Transverse colon (tissue), 4 donors: ENCODE measurements around the gene FMO1. TPM values are rescaled to one million over a fixed set of nuclear protein-coding genes. Genes with fewer than 3 reads are reported as not detected.

Experiments
- DNase-seq: peaks from one replicate; pipeline ENCODE4 v3.0.0-alpha.2; 2019
- H3K27ac ChIP-seq, 4 donors: fragments of 200-600 bp; sonication (generic); 2 replicates each; pipeline ENCODE4 v1.5.1; 2016 to 2018; ENCODE audit warnings: inconsistent platforms in 4 of 4
- H3K27me3 ChIP-seq: fragments of 200-600 bp; sonication (generic); 2 replicates; pipeline ENCODE4 v1.5.1; 2017; ENCODE audit warnings: inconsistent platforms
- H3K36me3 ChIP-seq, 4 donors: fragments of 200-600 bp; sonication (generic); 2 replicates each; pipeline ENCODE4 v1.5.1; 2017 to 2019; ENCODE audit warnings: inconsistent platforms in 4 of 4
- H3K4me1 ChIP-seq, 4 donors: fragments of 200-600 bp; sonication (generic); 2 replicates each; pipeline ENCODE4 v1.5.1; 2017 to 2020; ENCODE audit warnings: inconsistent platforms in 4 of 4
- H3K4me3 ChIP-seq, 4 donors: fragments of 200-600 bp; sonication (generic); 1 replicate in 1 of 4; 2 replicates in 3 of 4; pipeline versions ENCODE4 v1.5.1 to v1.6.1; 2017 to 2019; ENCODE audit warnings: inconsistent platforms in 4 of 4
- H3K9me3 ChIP-seq, 2 donors: fragments of 200-600 bp; sonication (generic); 2 replicates each; pipeline ENCODE4 v1.5.1; 2017 to 2019; ENCODE audit warnings: inconsistent platforms in 2 of 2
- CTCF ChIP-seq, 5 experiments: fragments of 200-600 bp in 3 of 5; fragments of 450-650 bp in 2 of 5; sonication (generic) in 3 of 5; IDR thresholded peaks; 1 replicate in 2 of 5; 2 replicates in 3 of 5; pipeline ENCODE4 v1.5.1; 2016 to 2017; ENCODE audit warnings: antibody characterized with exemption in 5 of 5, inconsistent platforms in 3 of 5, mild to moderate bottlenecking in 2 of 5, moderate library complexity in 1 of 5
- EP300 ChIP-seq: sonication (generic); formaldehyde crosslinking; IDR thresholded peaks from one replicate; pipeline ENCODE4 v1.6.1; 2017; ENCODE audit warnings: antibody characterized with exemption, low read depth
- POLR2A ChIP-seq: fragments of 450-650 bp; IDR thresholded peaks from one replicate; pipeline ENCODE4 v1.6.1; 2016; ENCODE audit warnings: antibody characterized with exemption, mild to moderate bottlenecking, moderate library complexity
- POLR2AphosphoS5 ChIP-seq, 3 donors: sonication (generic); formaldehyde crosslinking; IDR thresholded peaks; one replicate each; pipeline ENCODE4 v1.6.1; 2016; ENCODE audit warnings: antibody characterized with exemption in 3 of 3
- WGBS, 2 donors: methylation state at CpG; one replicate each; pipeline ENCODE4 v1.1.5; 2018; ENCODE audit warnings: low coverage in 1 of 2; 5-methylcytosine and 5-hydroxymethylcytosine counted together
- in situ Hi-C, 4 donors: fragments of 200-750 bp; cut with MboI; loops; one replicate each; pipeline versions ENCODE4 v1.15.0 to v1.15.1; 2017; ENCODE audit warnings: low sequenced_read_pairs in 3 of 4, low pct_ligation_motif_present in 1 of 4, low pct_unique_long_range_greater_than_20kb in 1 of 4
- intact Hi-C: fragments of 100-400 bp; cut with DNase I; formaldehyde crosslinking; loops from one replicate; pipeline ENCODE4 v1.15.1; 2023; ENCODE audit warnings: low total_unique reads
- total RNA-seq, 4 donors: library from RNA; depleted of rRNA; stranded (reverse); fragments of >200 nt; gene quantifications; one replicate each; pipeline ENCODE4 v1.1.0, GENCODE V29; 2016

FMO1 gene
- total RNA-seq, 4 donors from 2014 or later: not detected

DNA sequence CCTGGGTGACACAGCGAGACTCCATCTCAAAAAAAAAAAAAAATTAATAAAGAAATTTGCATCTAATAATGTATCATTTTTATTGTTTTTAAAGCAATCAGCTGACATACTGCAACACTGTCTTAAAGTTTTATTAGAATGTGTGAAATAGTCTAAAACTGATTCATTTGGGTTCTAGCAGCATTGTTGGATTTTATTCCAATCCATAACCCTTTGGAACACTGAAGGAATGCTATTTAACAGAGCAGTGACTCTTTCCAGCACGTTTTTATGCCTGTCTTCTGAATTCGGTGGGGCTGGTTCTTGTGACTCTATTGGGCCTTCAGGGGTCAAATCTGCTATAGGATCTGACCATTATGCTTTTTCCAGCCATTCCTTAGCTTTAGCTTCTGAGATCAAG, 47.5 kb downstream of the FMO1 start:
- no peak for DNase-seq
- in situ Hi-C loops (no loop called here), intact Hi-C loops (no loop called here)
- H3K4me1 ChIP-seq: no peaks in the 10 kb centered on the region
- no peaks in the 10 kb centered on the region for H3K36me3 ChIP-seq
- H3K9me3 ChIP-seq: peaks cover 0 to 11% of the 10 kb centered on the region in 2 donors
- WGBS, 2 donors: 79 to 81% methylated on average over 2 to 3 of the region's 3 CpGs
- no peak overlapping the region for H3K27ac ChIP-seq
- TF ChIP-seq POLR2A: no peak
- TF ChIP-seq POLR2AphosphoS5 (IDR thresholded peaks at IDR 0.05): no peak
- TF ChIP-seq CTCF (IDR thresholded peaks at IDR 0.05): no peak
- TF ChIP-seq EP300: no peak
- H3K4me3 ChIP-seq: no peak overlapping the region
- no peaks in the 10 kb centered on the region for H3K27me3 ChIP-seq

GRCh38 chr1:171296897-171297296, 48.6 kb downstream of the FMO1 start:
- H3K27ac ChIP-seq: no peak overlapping the region
- no peaks in the 10 kb centered on the region for H3K27me3 ChIP-seq
- H3K9me3 ChIP-seq: peaks cover 0 to 12% of the 10 kb centered on the region in 2 donors
- H3K4me1 ChIP-seq: no peaks in the 10 kb centered on the region
- 63% methylated on average over 2 of the region's 2 CpGs; no CpG with 5 or more reads in 1 of the 2 donors for WGBS, 2 donors
- no peak for DNase-seq
- no peak overlapping the region for H3K4me3 ChIP-seq
- H3K36me3 ChIP-seq: no peaks in the 10 kb centered on the region
- intact Hi-C loops: no loop called here
- in situ Hi-C loops: no loop called here
- TF ChIP-seq POLR2A: no peak
- no peak for TF ChIP-seq POLR2AphosphoS5 (IDR thresholded peaks at IDR 0.05)
- no peak for TF ChIP-seq EP300
- no peak for TF ChIP-seq CTCF (IDR thresholded peaks at IDR 0.05)

DNA sequence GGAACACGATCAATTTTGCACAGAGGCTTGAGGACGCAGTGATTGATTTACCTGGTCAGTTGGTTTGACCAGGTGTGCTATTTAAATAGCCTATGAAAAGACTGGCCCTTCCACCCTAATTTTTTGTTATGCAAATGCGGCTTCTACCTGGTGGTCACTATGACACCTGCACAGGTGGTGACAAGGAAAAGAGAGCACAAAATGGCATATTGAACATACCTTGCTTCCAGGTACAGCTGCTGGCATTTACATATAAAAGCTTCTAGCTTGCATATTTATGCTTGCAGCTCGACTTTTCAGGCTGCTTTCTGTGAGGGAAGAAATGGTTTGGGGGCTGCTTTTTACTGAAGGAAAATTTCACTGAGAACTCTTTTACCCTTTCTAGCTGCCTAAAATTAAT, 50.4 kb downstream of the FMO1 start:
- TF ChIP-seq POLR2AphosphoS5 (IDR thresholded peaks at IDR 0.05) (no peak), EP300 (no peak), CTCF (IDR thresholded peaks at IDR 0.05) (no peak), POLR2A (no peak)
- no peaks in the 10 kb centered on the region for H3K27me3 ChIP-seq
- H3K4me3 ChIP-seq: no peak overlapping the region
- in situ Hi-C loops (no loop called here), intact Hi-C loops (no loop called here)
- peaks cover 0 to 12% of the 10 kb centered on the region in 2 donors for H3K9me3 ChIP-seq
- H3K27ac ChIP-seq: no peak overlapping the region
- no peaks in the 10 kb centered on the region for H3K36me3 ChIP-seq
- 81 to 85% methylated on average over 2 to 4 of the region's 4 CpGs for WGBS, 2 donors
- no peaks in the 10 kb centered on the region for H3K4me1 ChIP-seq
- no peak for DNase-seq

DNA sequence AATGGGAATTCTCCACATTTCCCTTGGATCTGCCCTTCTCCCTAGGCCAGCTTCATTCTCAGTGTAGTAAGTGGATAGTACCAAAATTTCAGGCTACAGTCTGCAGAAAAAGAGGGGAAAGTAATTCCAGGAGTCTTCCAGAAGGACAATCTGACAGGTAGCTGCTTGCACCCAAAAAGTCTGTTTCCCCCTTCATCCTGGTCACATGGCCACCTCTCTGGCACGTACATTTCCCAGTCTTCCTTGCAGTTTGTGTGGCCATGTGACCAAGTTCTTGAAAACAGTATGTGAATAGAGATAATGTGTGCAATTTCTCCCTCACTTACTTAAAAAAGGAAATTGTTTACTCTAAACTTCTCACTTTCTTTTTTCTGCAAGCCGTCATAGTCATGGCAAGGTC, 51.0 kb downstream of the FMO1 start:
- Histone ChIP-seq H3K27ac (no peak overlapping the region), H3K9me3 (peaks cover 0 to 12% of the 10 kb centered on the region in 2 donors), H3K36me3 (no peaks in the 10 kb centered on the region), H3K4me1 (no peaks in the 10 kb centered on the region), H3K27me3 (no peaks in the 10 kb centered on the region), H3K4me3 (no peak overlapping the region)
- in situ Hi-C loops (no loop called here), intact Hi-C loops (no loop called here)
- TF ChIP-seq POLR2A (no peak), CTCF (IDR thresholded peaks at IDR 0.05) (no peak), EP300 (no peak), POLR2AphosphoS5 (IDR thresholded peaks at IDR 0.05) (no peak)
- DNase-seq: no peak
- WGBS, 2 donors: 81 to 100% methylated on average over 2 of the region's 2 CpGs
